A673 (cell line): ENCODE results near the gene ESPNL. TPM values are rescaled to one million over a fixed set of nuclear protein-coding genes. Genes with fewer than 3 reads are reported as not detected.

Experiments used
- BruUV-seq: library from RNA; stranded (reverse); fragments of 400-500 nt; replicated peaks from 2 replicates; lab custom pipeline; 2021; lab: Mats Ljungman, UMichigan
- CTCF ChIA-PET: fragments of 300-600 bp; sonication (Branson Sonifier 250); formaldehyde crosslinking; loops from one replicate; lab custom pipeline; 2022; ENCODE audit warnings: antibody characterized with exemption; lab: Charles Lee
- POLR2A ChIA-PET: fragments of 300-600 bp; sonication (Branson Sonifier 250); formaldehyde crosslinking; loops from one replicate; lab custom pipeline; 2022; ENCODE audit warnings: antibody characterized with exemption; ENCODE audit not compliant: low non-redundant PET; lab: Charles Lee
- DNase-seq: peaks from one replicate; pipeline ENCODE4 v3.0.0-alpha.2; 2015; ENCODE audit warnings: low spot score
- H3K27ac ChIP-seq: fragments of 200-600 bp; sonication (generic); 2 replicates; pipeline ENCODE4 v1.5.1; 2016; ENCODE audit warnings: mixed run types, low read depth, mild to moderate bottlenecking, mixed read lengths, antibody characterized with exemption, low read length; ENCODE audit not compliant: poor library complexity, severe bottlenecking
- H3K27me3 ChIP-seq: fragments of 200-600 bp; sonication (generic); replicated peaks from 2 replicates; pipeline ENCODE4 v1.6.1; 2017; ENCODE audit warnings: mixed run types, low read depth, mild to moderate bottlenecking, mixed read lengths, antibody characterized with exemption, low read length; ENCODE audit not compliant: insufficient read depth, poor library complexity
- H3K36me3 ChIP-seq: fragments of 200-600 bp; sonication (generic); 2 replicates; pipeline ENCODE4 v1.6.1; 2016; ENCODE audit warnings: mixed run types, mild to moderate bottlenecking, mixed read lengths, antibody characterized with exemption, low read length; ENCODE audit not compliant: insufficient read depth, poor library complexity, severe bottlenecking
- H3K4me1 ChIP-seq: fragments of 200-600 bp; sonication (generic); 2 replicates; pipeline ENCODE4 v1.6.1; 2017; ENCODE audit warnings: mixed run types, mild to moderate bottlenecking, mixed read lengths, antibody characterized with exemption, low read length; ENCODE audit not compliant: insufficient read depth, poor library complexity, severe bottlenecking
- H3K4me3 ChIP-seq: fragments of 200-600 bp; sonication (generic); 2 replicates; pipeline ENCODE4 v1.5.1; 2016; ENCODE audit warnings: low read depth, mixed run types, mild to moderate bottlenecking, mixed read lengths, low read length; ENCODE audit not compliant: poor library complexity, severe bottlenecking
- H3K9me3 ChIP-seq: fragments of 200-600 bp; sonication (generic); 2 replicates; pipeline ENCODE4 v1.6.1; 2016; ENCODE audit warnings: mixed run types, low read depth, mild to moderate bottlenecking, mixed read lengths, antibody characterized with exemption, low read length; ENCODE audit not compliant: poor library complexity, severe bottlenecking
- EZH2 ChIP-seq: fragments of 200-600 bp; sonication (generic); IDR thresholded peaks from 2 replicates; pipeline ENCODE4 v1.6.1; 2017; ENCODE audit warnings: borderline replicate concordance, low read depth, mild to moderate bottlenecking, mixed read lengths, antibody characterized with exemption, low read length; ENCODE audit not compliant: poor library complexity, severe bottlenecking
- intact Hi-C: fragments of 100-400 bp; cut with micrococcal nuclease; formaldehyde crosslinking; loops from one replicate; pipeline ENCODE4 v1.10.0; 2022; ENCODE audit not compliant: unreplicated experiment
- total RNA-seq: library from RNA; stranded (reverse); gene quantifications from 2 replicates; pipeline ENCODE4 v1.2.3, GENCODE V29; 2021
- TF ChIP-seq, protein P1 (sequence below): fragments of 300-800, 200-600 bp; sonication (generic); conservative IDR thresholded peaks from 2 replicates; pipeline ENCODE4 v1.5.1; 2017; ENCODE audit warnings: low read depth, mild to moderate bottlenecking, antibody characterized with exemption, low read length, moderate library complexity, mixed read lengths

The ESPNL gene
- total RNA-seq, 1 experiment from 2014 or later: 0.30 TPM

- Histone ChIP-seq H3K4me1 (no peaks in the 10 kb centered on the region), H3K27ac (no peak overlapping the region), H3K36me3 (no peaks in the 10 kb centered on the region), H3K27me3 (peaks cover 6% of the 10 kb centered on the region), H3K9me3 (no peaks in the 10 kb centered on the region), H3K4me3 (no peak overlapping the region)
- no TSS peak for BruUV-seq
- intact Hi-C loops: loop anchor here (5.0 kb wide), 1 partner anchor 101 kb away; no protein-coding TSS in a partner anchor
- no peak for TF ChIP-seq EZH2
- TF ChIP-seq, protein P1, sequence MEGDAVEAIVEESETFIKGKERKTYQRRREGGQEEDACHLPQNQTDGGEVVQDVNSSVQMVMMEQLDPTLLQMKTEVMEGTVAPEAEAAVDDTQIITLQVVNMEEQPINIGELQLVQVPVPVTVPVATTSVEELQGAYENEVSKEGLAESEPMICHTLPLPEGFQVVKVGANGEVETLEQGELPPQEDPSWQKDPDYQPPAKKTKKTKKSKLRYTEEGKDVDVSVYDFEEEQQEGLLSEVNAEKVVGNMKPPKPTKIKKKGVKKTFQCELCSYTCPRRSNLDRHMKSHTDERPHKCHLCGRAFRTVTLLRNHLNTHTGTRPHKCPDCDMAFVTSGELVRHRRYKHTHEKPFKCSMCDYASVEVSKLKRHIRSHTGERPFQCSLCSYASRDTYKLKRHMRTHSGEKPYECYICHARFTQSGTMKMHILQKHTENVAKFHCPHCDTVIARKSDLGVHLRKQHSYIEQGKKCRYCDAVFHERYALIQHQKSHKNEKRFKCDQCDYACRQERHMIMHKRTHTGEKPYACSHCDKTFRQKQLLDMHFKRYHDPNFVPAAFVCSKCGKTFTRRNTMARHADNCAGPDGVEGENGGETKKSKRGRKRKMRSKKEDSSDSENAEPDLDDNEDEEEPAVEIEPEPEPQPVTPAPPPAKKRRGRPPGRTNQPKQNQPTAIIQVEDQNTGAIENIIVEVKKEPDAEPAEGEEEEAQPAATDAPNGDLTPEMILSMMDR: no peak
- ChIA-PET POLR2A (no interaction called here), CTCF (no interaction called here)
- DNase-seq: no peak
These were observed 61.3 kb downstream of the ESPNL start for GRCh38 chr2:238161291-238162051.

GRCh38 chr2:238162251-238162845 is 62.2 kb downstream of the ESPNL start:
- Histone ChIP-seq H3K27me3 (peaks cover 6% of the 10 kb centered on the region), H3K27ac (no peak overlapping the region), H3K4me1 (no peaks in the 10 kb centered on the region), H3K36me3 (no peaks in the 10 kb centered on the region), H3K4me3 (no peak overlapping the region), H3K9me3 (no peaks in the 10 kb centered on the region)
- no peak for DNase-seq
- intact Hi-C loops: loop anchor here (5.0 kb wide), 1 partner anchor 100 kb away; no protein-coding TSS in a partner anchor
- TF ChIP-seq, protein P1: no peak
- TF ChIP-seq EZH2: no peak
- BruUV-seq: no TSS peak
- ChIA-PET POLR2A (no interaction called here), CTCF (no interaction called here)

- no TSS peak for BruUV-seq
- Histone ChIP-seq H3K36me3 (no peaks in the 10 kb centered on the region), H3K27me3 (peaks cover 6% of the 10 kb centered on the region), H3K4me1 (no peaks in the 10 kb centered on the region), H3K9me3 (no peaks in the 10 kb centered on the region), H3K27ac (no peak overlapping the region), H3K4me3 (no peak overlapping the region)
- no peak for DNase-seq
- CTCF ChIA-PET: no interaction called here
- no peak for TF ChIP-seq EZH2
- TF ChIP-seq, protein P1: no peak
- intact Hi-C loops: loop anchor here (5.0 kb wide), 1 partner anchor 99 kb away; no protein-coding TSS in a partner anchor
- POLR2A ChIA-PET: no interaction called here
These were observed 62.8 kb downstream of the ESPNL start for GRCh38 chr2:238162846-238163441.
